ENCODE data around the gene TTK.
"Not testable (repeated sequence)": the region's sequence is repeated elsewhere in the genome, so short reads cannot be mapped to it uniquely, and the experiment has no call there.

The TTK gene

GRCh38 chr6:80021131-80021530, 16.7 kb downstream of the TTK start:
- no peak overlapping the region for H3K27ac ChIP-seq
- no peak for TF ChIP-seq CTCF (conservative IDR thresholded peaks at IDR 0.05)

- TF ChIP-seq CTCF (conservative IDR thresholded peaks at IDR 0.05), result no peak
- H3K27ac ChIP-seq, result no peak overlapping the region
Observed at GRCh38 chr6:80021591-80021990, 17.1 kb downstream of the TTK start.

GRCh38 chr6:80022803-80023202, 18.4 kb downstream of the TTK start:
- no peak overlapping the region for H3K27ac ChIP-seq
- no peak for TF ChIP-seq CTCF (conservative IDR thresholded peaks at IDR 0.05)

GRCh38 chr6:80028589-80028988, 24.1 kb downstream of the TTK start:
- H3K27ac ChIP-seq, result no peak overlapping the region
- no peak for TF ChIP-seq CTCF (conservative IDR thresholded peaks at IDR 0.05)

- no peak for TF ChIP-seq CTCF (conservative IDR thresholded peaks at IDR 0.05)
- no peak overlapping the region for H3K27ac ChIP-seq
Observed at GRCh38 chr6:80029470-80029869, 25.0 kb downstream of the TTK start.

- not testable (repeated sequence) for H3K27ac ChIP-seq
Observed at GRCh38 chr6:80048220-80048619, 43.8 kb downstream of the TTK start.

GRCh38 chr6:80060774-80061173, 56.3 kb downstream of the TTK start:
- H3K27ac ChIP-seq, result no peak overlapping the region
- no peak for TF ChIP-seq CTCF (conservative IDR thresholded peaks at IDR 0.05)

GRCh38 chr6:80068146-80068545, 63.7 kb downstream of the TTK start:
- H3K27ac ChIP-seq, result not testable (repeated sequence)

- not testable (repeated sequence) for H3K27ac ChIP-seq
Observed at GRCh38 chr6:80070431-80070830, 66.0 kb downstream of the TTK start.
